ENCODE results near the gene B4GALT5. TPM values are rescaled to one million over a fixed set of nuclear protein-coding genes. Genes with fewer than 3 reads are reported as not detected.

The B4GALT5 gene
- total RNA-seq, 1 experiment from 2014 or later = 77.0 TPM

DNA sequence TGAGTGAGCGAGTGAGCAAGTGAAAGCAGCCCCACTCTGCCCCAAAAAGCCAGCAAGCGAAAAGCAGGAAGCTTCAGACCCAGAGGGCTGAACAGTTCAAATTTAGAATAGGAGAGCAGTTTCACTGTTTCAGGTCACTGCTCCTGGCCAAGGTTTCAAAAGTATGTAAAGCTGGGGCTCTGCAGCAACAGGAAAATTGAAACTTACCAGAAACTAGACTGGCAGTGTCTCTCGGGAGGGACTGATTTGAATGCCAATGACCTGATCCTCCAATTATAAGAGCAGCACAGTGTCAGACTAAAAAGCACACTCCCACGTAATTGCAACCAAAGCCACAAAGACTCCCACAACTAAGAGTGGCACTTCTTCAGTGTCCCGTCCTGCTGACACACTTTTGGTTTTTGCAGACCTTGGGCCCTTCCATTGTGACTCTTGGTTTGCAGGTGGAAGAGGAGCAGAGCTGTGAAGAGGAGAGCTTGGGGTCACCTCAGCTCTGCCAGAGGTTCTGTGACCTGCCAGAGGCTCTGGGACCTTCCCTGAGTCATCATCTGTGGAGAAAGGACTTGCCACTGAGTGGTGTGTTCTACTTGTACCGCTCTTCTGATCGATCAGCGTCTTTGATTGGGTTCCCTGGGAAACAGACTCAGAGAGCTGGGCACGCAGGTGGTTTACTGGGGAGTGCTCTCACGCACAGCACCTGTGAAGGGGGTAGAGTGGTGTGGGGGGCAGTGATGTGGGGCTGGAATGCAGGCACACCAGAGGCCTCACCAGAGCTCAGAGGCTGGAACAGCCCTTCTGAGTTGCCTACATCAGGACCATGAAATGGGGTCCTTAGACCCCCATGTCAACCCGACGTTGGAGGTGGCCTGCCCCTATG lies 93.1 kb downstream of the B4GALT5 start:
- Histone ChIP-seq H2BK120ac (ENCODE audit: low read depth, low read length, poor library complexity, severe bottlenecking) (no peak overlapping the region), H3K27ac (ENCODE audit: insufficient read length, low read depth, low read length) (no peak overlapping the region), H2BK15ac (ENCODE audit: low read depth, low read length) (no peak overlapping the region), H3K9me3 (ENCODE audit: control insufficient read depth, low read depth, low read length) (no peaks in the 10 kb centered on the region), H3K4ac (ENCODE audit: low read depth, low read length) (no peak overlapping the region), H3K56ac (ENCODE audit: insufficient read length, low read depth, low read length) (no peak overlapping the region), H4K5ac (ENCODE audit: insufficient read length, low read depth, low read length) (no peak overlapping the region), H3K79me1 (ENCODE audit: insufficient read depth, low read depth, low read length, poor library complexity, severe bottlenecking) (no peaks in the 10 kb centered on the region), H4K20me1 (ENCODE audit: control insufficient read depth, insufficient read depth, insufficient read length) (no peaks in the 10 kb centered on the region), H3K4me2 (ENCODE audit: insufficient read depth, insufficient read length, low read length) (no peak overlapping the region), H3K9ac (ENCODE audit: extremely low read depth, insufficient read length, low read length) (no peak overlapping the region), H3K23ac (ENCODE audit: insufficient read length, low read depth, low read length) (no peak overlapping the region), H3T11ph (ENCODE audit: low read length) (no peak overlapping the region), H2BK20ac (ENCODE audit: low read depth, low read length, poor library complexity, severe bottlenecking) (no peak overlapping the region), H2BK5ac (ENCODE audit: insufficient read length, low read length) (no peak overlapping the region), H2BK12ac (ENCODE audit: insufficient read length, low read depth, low read length) (no peak overlapping the region), H2AFZ (ENCODE audit: low read length) (no peak overlapping the region), H3K79me2 (ENCODE audit: insufficient read depth, low read length) (no peaks in the 10 kb centered on the region), H3K23me2 (ENCODE audit: insufficient read length, low read depth, low read length, poor library complexity, severe bottlenecking) (no peaks in the 10 kb centered on the region), H4K8ac (replicated peaks; ENCODE audit: insufficient read length, low read depth, low read length) (no peak overlapping the region), H3K18ac (ENCODE audit: insufficient read length, low read depth, low read length) (no peak overlapping the region), H4K91ac (ENCODE audit: insufficient read length, low read depth, low read length) (no peak overlapping the region), H3K4me1 (ENCODE audit: insufficient read depth, low read length) (no peaks in the 10 kb centered on the region; the same call in 1 of the 2 replicates), H3K14ac (ENCODE audit: insufficient read depth, low read length) (no peak overlapping the region), H3K27me3 (ENCODE audit: insufficient read depth, low read length) (no peaks in the 10 kb centered on the region), H2AK5ac (ENCODE audit: insufficient read length, low read length) (no peak overlapping the region)
- no peak for TF ChIP-seq CTCF (conservative IDR thresholded peaks at IDR 0.05)
- Mint-ChIP-seq H3K27me3 (ENCODE audit: low read depth) (peaks cover 4% of the 10 kb centered on the region), H3K36me3 (ENCODE audit: insufficient read depth in 1 of 3, low read depth in 3 of 3) (no peaks in the 10 kb centered on the region), H3K9me3 (no peaks in the 10 kb centered on the region; a peak in 1 of 5 replicates), H3K4me1 (peaks cover 2 to 10% of the 10 kb centered on the region in 2 experiments), H3K4me3 (no peak overlapping the region), H3K27ac (no peak overlapping the region)
- no peak for DNase-seq
- WGBS (ENCODE audit: extremely low coverage, insufficient read length, low lambda C conversion rate) = no CpG with 5 or more reads among the region's 12 CpGs
